K562 (cell line): ENCODE measurements around the gene CSN3. TPM values are rescaled to one million over a fixed set of nuclear protein-coding genes. Genes with fewer than 3 reads are reported as not detected.

Experiments used
- ATAC-seq: fragments of 200-7000 bp; cut with Tn5 transposase; 3 replicates; pipeline ENCODE4 v1.9.1; 2020; ENCODE audit warnings: moderate library complexity
- BruUV-seq: library from RNA; stranded (reverse); fragments of 400-500 nt; replicated peaks from 2 replicates; lab custom pipeline; 2021; lab: Mats Ljungman, UMichigan
- CTCF ChIA-PET: fragments of 300-600 bp; formaldehyde crosslinking; extraction: SDS; loops from one replicate; lab custom pipeline; 2021; ENCODE audit warnings: low intra/inter-chr PET ratio; lab: Yijun Ruan, JAX
- POLR2A ChIA-PET: fragments of 300-600, 350-650 bp; sonication (Branson Sonifier 250); formaldehyde crosslinking; extraction: SDS; loops from one replicate; lab custom pipeline; 2021; ENCODE audit warnings: antibody characterized with exemption, inconsistent platforms; lab: Yijun Ruan, JAX
- DNase-seq, 4 experiments: peaks; one replicate each; pipeline versions ENCODE4 v3.0.0 to v3.0.0-alpha.2; 2011 to 2018; ENCODE audit warnings: low spot score in 3 of 4, mixed read lengths in 3 of 4; ENCODE audit errors: extremely low read depth in 1 of 4
- FAIRE-seq: peaks from 2 replicates; lab custom pipeline; 2011; peaks lifted over from hg19 to GRCh38; lab: Jason Lieb, UNC
- H2AFZ ChIP-seq: 2 replicates; pipeline ENCODE4 v1.6.0; 2011; ENCODE audit warnings: low read depth, low read length, control low read depth, inconsistent platforms
- H3K27ac ChIP-seq: fragments of 200-600 bp; 3 replicates; pipeline ENCODE4 v1.8.0; 2011; ENCODE audit warnings: low read depth, mild to moderate bottlenecking, control low read depth, inconsistent platforms, low read length, moderate library complexity, mixed read lengths; ENCODE audit errors: extremely low read depth
- H3K27me3 ChIP-seq, 2 experiments: fragments of 300-600 bp in 1 of 2; 2 replicates in 1 of 2; 3 replicates in 1 of 2; pipeline versions ENCODE4 v1.6.0 to v1.8.0; 2011; ENCODE audit warnings: inconsistent platforms in 2 of 2, low read length in 2 of 2, mild to moderate bottlenecking in 1 of 2, mixed read lengths in 1 of 2, moderate library complexity in 1 of 2; ENCODE audit not compliant: control insufficient read depth in 2 of 2, insufficient read depth in 2 of 2
- H3K36me3 ChIP-seq: fragments of 300-600 bp; 3 replicates; pipeline ENCODE4 v1.8.0; 2011; ENCODE audit warnings: mild to moderate bottlenecking, low read length, inconsistent platforms; ENCODE audit not compliant: control insufficient read depth, insufficient read depth
- H3K4me1 ChIP-seq, 2 experiments: fragments of 200-600 bp in 1 of 2; replicated peaks in 1 of 2; 2 replicates in 1 of 2; 3 replicates in 1 of 2; pipeline versions ENCODE4 v1.5.1 to v1.8.0; 2011; ENCODE audit warnings: inconsistent platforms in 2 of 2, low read length in 2 of 2, mild to moderate bottlenecking in 1 of 2, mixed read lengths in 1 of 2, moderate library complexity in 1 of 2; ENCODE audit not compliant: control insufficient read depth in 2 of 2, insufficient read depth in 2 of 2
- H3K4me2 ChIP-seq: 2 replicates; pipeline ENCODE4 v1.6.1; 2011; ENCODE audit warnings: low read length, control low read depth, inconsistent platforms, mixed read lengths; ENCODE audit not compliant: insufficient read depth
- H3K4me3 ChIP-seq: fragments of 200-600 bp; sonication (generic), shearing (Covaris generic); 2 replicates; pipeline ENCODE4 v1.5.1; 2016; ENCODE audit warnings: control low read depth, inconsistent platforms
- H3K79me2 ChIP-seq: fragments of 200-600 bp; 3 replicates; pipeline ENCODE4 v1.8.0; 2011; ENCODE audit warnings: low read length, inconsistent platforms; ENCODE audit not compliant: control insufficient read depth, insufficient read depth
- H3K9ac ChIP-seq, 2 experiments: 2 replicates each; pipeline versions ENCODE4 v1.6.0 to v1.6.1; 2011; ENCODE audit warnings: low read depth in 2 of 2, low read length in 2 of 2, control low read depth in 1 of 2, inconsistent platforms in 1 of 2, mild to moderate bottlenecking in 1 of 2, mixed read lengths in 1 of 2; ENCODE audit not compliant: insufficient read depth in 1 of 2
- H3K9me1 ChIP-seq: one replicate; pipeline ENCODE4 v1.6.0; 2011; ENCODE audit warnings: inconsistent platforms, mild to moderate bottlenecking, low read length, moderate library complexity; ENCODE audit not compliant: control insufficient read depth, insufficient read depth
- H3K9me3 ChIP-seq: replicated peaks from 2 replicates; pipeline ENCODE4 v1.5.1; 2011; ENCODE audit warnings: low read depth, low read length, inconsistent platforms; ENCODE audit not compliant: control insufficient read depth, insufficient read depth
- H4K20me1 ChIP-seq: replicated peaks from 2 replicates; pipeline ENCODE4 v1.6.1; 2011; ENCODE audit warnings: low read length, inconsistent platforms, mixed read lengths; ENCODE audit not compliant: control insufficient read depth, insufficient read depth
- AFF4 ChIP-seq: sonication (generic); formaldehyde crosslinking; IDR thresholded peaks from 2 replicates; pipeline ENCODE4 v1.8.0; 2023; ENCODE audit warnings: mild to moderate bottlenecking, missing genetic modification reagents
- E2F1 ChIP-seq: sonication (generic); formaldehyde crosslinking; IDR thresholded peaks from 2 replicates; pipeline ENCODE4 v1.8.1; 2023; ENCODE audit warnings: mild to moderate bottlenecking, missing genetic modification reagents, moderate library complexity
- KLF6 ChIP-seq: fragments of 250-450 bp; sonication (Bioruptor Pico); IDR thresholded peaks from 2 replicates; pipeline ENCODE4 v1.4.0; 2020; ENCODE audit warnings: mild to moderate bottlenecking, moderate library complexity, borderline replicate concordance
- MCM2 ChIP-seq: fragments of 450-650 bp; IDR thresholded peaks from 2 replicates; pipeline ENCODE4 v1.6.1; 2017; ENCODE audit warnings: low read depth, mild to moderate bottlenecking
- PCBP2 ChIP-seq: fragments of 200-400 bp; formaldehyde crosslinking; IDR thresholded peaks from 2 replicates; pipeline ENCODE4 v1.6.1; 2018; ENCODE audit warnings: low read length, low read depth, mild to moderate bottlenecking, moderate library complexity; ENCODE audit not compliant: poor library complexity, severe bottlenecking
- RCOR1 ChIP-seq, 2 experiments: IDR thresholded peaks; 2 replicates each; pipeline ENCODE4 v1.6.1; 2012; ENCODE audit warnings: low read depth in 2 of 2, low read length in 2 of 2, borderline replicate concordance in 1 of 2, improper control_type of control experiment in 1 of 2
- SMAD1 ChIP-seq: fragments of 150-350 bp; IDR thresholded peaks from 2 replicates; pipeline ENCODE4 v1.6.1; 2014; ENCODE audit warnings: low read length, low read depth; ENCODE audit not compliant: partially characterized antibody
- SP2 ChIP-seq: IDR thresholded peaks from 2 replicates; pipeline ENCODE4 v1.6.1; 2011; ENCODE audit warnings: mild to moderate bottlenecking, low read depth, low read length, moderate library complexity; ENCODE audit not compliant: poor library complexity, severe bottlenecking; ENCODE audit errors: extremely low read depth
- SREBF1 ChIP-seq: fragments of 150-350 bp; IDR thresholded peaks from 2 replicates; pipeline ENCODE4 v1.6.1; 2014; ENCODE audit warnings: antibody characterized with exemption, low read depth, low read length, borderline replicate concordance
- STAT5B ChIP-seq: fragments of 250-450 bp; sonication (Bioruptor Pico); IDR thresholded peaks from 2 replicates; pipeline ENCODE4 v1.8.0; 2021; ENCODE audit warnings: mild to moderate bottlenecking, inconsistent platforms
- TCFL5 ChIP-seq: fragments of 250-450 bp; sonication (Bioruptor Pico); conservative IDR thresholded peaks from 2 replicates; pipeline ENCODE4 v1.6.1; 2021; ENCODE audit warnings: mild to moderate bottlenecking, moderate library complexity, matching md5 sums
- ZBTB2 ChIP-seq: fragments of 450-650 bp; IDR thresholded peaks from 2 replicates; pipeline ENCODE4 v1.6.1; 2016; ENCODE audit warnings: antibody characterized with exemption
- ZKSCAN3 ChIP-seq: fragments of 250-450 bp; sonication (Bioruptor Pico); IDR thresholded peaks from 2 replicates; pipeline ENCODE4 v1.4.0; 2020
- ZNF444 ChIP-seq: fragments of 250-450 bp; sonication (Bioruptor Pico); IDR thresholded peaks from 2 replicates; pipeline ENCODE4 v1.4.0; 2020; ENCODE audit warnings: mild to moderate bottlenecking, moderate library complexity
- ZNF695 ChIP-seq: fragments of 450-650 bp; formaldehyde crosslinking; IDR thresholded peaks from 2 replicates; pipeline ENCODE4 v1.4.0; 2020; ENCODE audit warnings: mild to moderate bottlenecking, moderate library complexity
- WGBS: fragments of 100-300 bp; shearing (Covaris generic); methylation state at CpG from one replicate; pipeline ENCODE4 v1.1.6; 2016; ENCODE audit warnings: low coverage, mixed read lengths; ENCODE audit not compliant: insufficient coverage; ENCODE audit errors: missing lambda C conversion rate; 5-methylcytosine and 5-hydroxymethylcytosine counted together
- in situ Hi-C: fragments of 300-500 bp; cut with MboI; formaldehyde crosslinking; loops from 4 replicates; pipeline ENCODE4 v1.15.0; 2018; ENCODE audit warnings: inconsistent platforms, mixed read lengths
- intact Hi-C: fragments of 100-400 bp; cut with micrococcal nuclease; formaldehyde crosslinking; loops from 2 replicates; pipeline ENCODE4 v1.14.2; 2022
- polyA plus RNA-seq, 8 experiments: library from polyadenylated mRNA; depleted of rRNA in 4 of 8; stranded (reverse) in 5 of 8; unstranded in 3 of 8; fragments of >200 nt; fragmentation: Nextera tagmentation in 2 of 8; fragmentation: Illumina TruSeq in 1 of 8; extraction: Ambion mirVana in 2 of 8; extraction: Trizol in 1 of 8; gene quantifications; 2 replicates each; pipeline versions ENCODE4 v1.2.1 to v1.2.3, GENCODE V29; 2011 to 2014; ENCODE audit warnings: inconsistent platforms in 1 of 8, missing spikeins in 1 of 8
- total RNA-seq, 7 experiments: library from RNA; depleted of rRNA in 6 of 7; stranded (reverse); fragments of >200 nt in 6 of 7; fragmentation: Illumina TruSeq in 2 of 7; extraction: Trizol in 2 of 7; gene quantifications; 2 replicates each; pipeline versions ENCODE4 v1.2.1 to v1.2.3, GENCODE V29; 2011 to 2021; ENCODE audit warnings: low replicate concordance in 1 of 7

The CSN3 gene
- total and polyA plus RNA-seq, 9 of the 15 experiments (the other 6 are each of a cell fraction or from before 2014, with no cell fraction given) = not detected

- no peak for TF ChIP-seq SP2
- no peak for TF ChIP-seq ZNF444
These were observed 9.0 kb downstream of the CSN3 start (continued) for GRCh38 chr4:70251250-70251944.

- no peaks in the 10 kb centered on the region for H3K79me2 ChIP-seq
- 0 out of 2 replicates have a peak, but pooled peaks cover 1% of the 10 kb centered on the region for H3K9me3 ChIP-seq
- H3K27ac ChIP-seq = no peak overlapping the region
- no peaks in the 10 kb centered on the region for H3K4me1 ChIP-seq
- H4K20me1 ChIP-seq = no peaks in the 10 kb centered on the region
- DNase-seq (no peak), ATAC-seq (no peak), FAIRE-seq (no peak)
- ChIA-PET CTCF (no interaction called here), POLR2A (no interaction called here)
- H2AFZ ChIP-seq = no peak overlapping the region
- intact Hi-C loops (no loop called here), in situ Hi-C loops (no loop called here)
- 0% methylated on average over 1 of the region's 1 CpG for WGBS
- no peaks in the 10 kb centered on the region for H3K36me3 ChIP-seq
- H3K9ac ChIP-seq = no peak overlapping the region
- H3K27me3 ChIP-seq = no peaks in the 10 kb centered on the region
- no TSS peak for BruUV-seq
- H3K9me1 ChIP-seq = no peaks in the 10 kb centered on the region
- no peak overlapping the region for H3K4me3 ChIP-seq
- H3K4me2 ChIP-seq = no peak overlapping the region
- TF ChIP-seq ZNF695 (CRISPR knock-in tag) (no peak), ZBTB2 (no peak), PCBP2 (no peak), ZKSCAN3 (no peak), E2F1 (CRISPR knock-in tag) (no peak), SMAD1 (no peak), KLF6 (no peak), SREBF1 (no peak), STAT5B (CRISPR knock-in tag) (no peak), TCFL5 (no peak), RCOR1 (IDR thresholded peaks at IDR 0.05; ENCODE audit: borderline replicate concordance in 1 of 2, low read depth in 2 of 2, low read length in 2 of 2) (no peak), AFF4 (CRISPR knock-in tag) (no peak), MCM2 (no peak)
These were observed 9.5 kb downstream of the CSN3 start for GRCh38 chr4:70251945-70252277.
